NCI-H1105 (cell line): ENCODE measurements around the gene ANKRD26.
"Not testable (repeated sequence)": the region's sequence is repeated elsewhere in the genome, so short reads cannot be mapped to it uniquely, and the experiment has no call there.

Experiments
- DNase-seq: peaks from one replicate; lab custom pipeline; 2025; lab: John Stamatoyannopoulos, UW

ANKRD26 gene

DNA sequence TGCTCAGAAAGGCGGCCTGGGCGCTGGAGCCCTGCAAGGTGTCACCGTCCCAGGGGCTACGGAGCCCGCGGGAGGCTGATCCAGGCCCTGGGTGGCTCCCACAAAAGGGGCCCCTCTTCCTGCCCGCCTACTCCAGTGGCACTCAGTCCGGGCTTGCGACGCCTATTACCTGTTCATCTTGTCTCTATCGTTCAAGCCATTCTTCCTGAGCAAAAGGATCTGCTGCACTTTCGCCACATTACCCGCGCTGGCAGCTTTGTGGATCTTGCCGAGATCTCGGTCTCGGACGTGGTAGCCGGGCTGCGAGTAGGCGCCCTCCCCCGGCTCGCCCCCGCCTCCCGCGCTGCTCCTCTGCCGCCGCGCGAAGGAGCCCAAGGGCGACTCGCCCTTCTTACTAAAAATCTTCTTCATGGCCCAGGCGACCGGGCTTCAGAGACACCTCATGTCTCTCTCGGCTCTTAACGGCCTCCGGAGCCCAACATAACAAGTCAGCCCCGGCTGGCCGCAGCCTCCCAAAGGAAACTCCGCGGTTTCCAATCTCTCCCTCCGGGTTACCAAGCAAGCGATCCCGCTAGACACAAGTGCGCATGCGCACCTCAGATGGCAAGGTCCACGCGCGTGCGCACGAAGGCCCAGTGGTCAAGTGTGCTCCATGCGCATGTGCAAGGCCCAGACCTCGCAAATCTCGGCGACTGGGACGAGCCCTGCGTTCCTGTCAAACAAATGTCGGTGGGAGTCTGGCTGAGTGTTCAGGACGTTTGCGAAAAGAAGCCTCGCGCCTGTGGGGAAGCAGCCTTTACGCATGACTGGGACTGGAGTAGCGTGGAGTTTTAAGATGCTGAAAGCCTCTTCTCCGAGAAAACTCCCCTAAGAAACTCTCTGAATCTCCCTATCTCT is at the start of gene ANKRD26:
Gene ANKRD26, minus strand, starts transcription at position 579 of the 897 bp plus-strand sequence. Its CDS starts 168 bp downstream, at position 411.
- peak; percentile 85 for DNase-seq

DNA sequence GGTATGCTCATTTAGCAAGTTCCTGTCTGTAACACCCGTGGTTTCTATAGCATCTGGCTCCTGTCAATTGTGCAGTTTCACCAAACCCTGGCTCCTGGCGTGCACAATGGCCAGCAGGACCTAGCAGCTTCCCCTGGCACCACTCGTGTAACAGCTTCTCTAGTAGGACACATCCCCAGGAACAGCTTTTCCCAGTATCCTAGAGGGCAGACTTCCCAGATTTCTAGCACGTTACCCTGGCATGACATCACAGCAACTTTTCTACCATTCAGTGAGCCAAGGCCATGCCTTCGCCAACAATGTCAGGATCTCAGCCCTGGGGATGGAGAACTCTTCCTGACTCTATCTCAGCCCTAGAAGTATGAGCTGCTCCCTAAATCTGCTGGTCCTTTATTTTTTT is 47.4 kb upstream of the ANKRD26 start:
- no peak for DNase-seq

DNA sequence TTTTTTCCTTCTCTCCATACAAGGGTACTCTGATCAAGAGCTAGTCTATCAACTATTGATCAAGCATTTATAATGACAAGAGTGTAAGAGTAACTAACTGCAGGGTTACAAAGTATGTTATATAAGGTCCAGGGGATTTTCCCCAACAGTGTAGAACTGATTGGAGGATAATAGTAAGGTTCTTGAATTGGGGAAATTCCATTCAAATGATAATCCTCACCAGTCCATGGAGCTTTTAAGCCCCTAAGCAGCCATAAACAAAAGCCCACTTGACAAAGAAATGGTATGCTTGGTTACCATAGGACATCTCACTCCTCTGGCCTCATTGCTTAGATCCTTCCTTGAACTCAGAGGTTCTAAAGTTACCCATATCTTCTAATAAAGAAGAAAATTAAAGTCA is 45.6 kb upstream of the ANKRD26 start:
- no peak for DNase-seq

DNA sequence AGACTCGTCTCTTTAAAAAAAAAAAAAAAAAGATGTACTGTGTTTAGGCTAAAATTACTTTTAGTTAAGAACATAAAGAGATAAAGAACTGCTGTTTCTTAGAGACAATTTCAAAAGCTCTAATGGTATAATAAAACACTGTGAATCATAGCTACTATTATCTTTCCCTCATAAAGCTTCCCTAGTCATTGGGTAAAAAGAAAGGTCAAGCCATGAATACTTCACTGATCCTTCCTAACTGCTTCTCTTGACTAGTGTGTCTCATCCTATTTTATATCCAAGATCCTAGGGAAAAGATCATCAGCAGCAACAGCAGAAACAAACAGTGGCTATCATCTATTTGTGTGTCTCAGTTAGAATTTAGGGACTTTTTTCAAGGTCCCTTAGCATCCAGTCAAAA is 43.4 kb upstream of the ANKRD26 start:
- DNase-seq = no peak

DNA sequence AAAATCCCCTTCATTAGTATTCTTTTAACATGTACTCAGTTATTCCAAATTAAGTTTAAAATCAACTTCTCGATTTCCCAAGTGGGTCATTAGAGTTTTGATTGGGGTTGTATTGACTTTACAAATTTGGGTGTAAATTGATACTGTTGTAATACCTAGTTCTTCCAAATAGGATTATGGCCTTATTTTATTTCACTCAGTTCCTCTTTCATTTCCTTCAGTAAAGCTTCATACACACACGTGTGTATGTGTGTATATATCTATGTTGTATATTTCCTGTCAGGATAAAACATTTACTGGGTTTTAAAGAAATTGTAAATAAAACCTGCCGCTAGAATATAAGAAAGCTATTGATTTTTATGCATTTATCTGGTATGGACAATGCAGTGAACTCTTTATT is 38.0 kb upstream of the ANKRD26 start:
- DNase-seq = no peak

DNA sequence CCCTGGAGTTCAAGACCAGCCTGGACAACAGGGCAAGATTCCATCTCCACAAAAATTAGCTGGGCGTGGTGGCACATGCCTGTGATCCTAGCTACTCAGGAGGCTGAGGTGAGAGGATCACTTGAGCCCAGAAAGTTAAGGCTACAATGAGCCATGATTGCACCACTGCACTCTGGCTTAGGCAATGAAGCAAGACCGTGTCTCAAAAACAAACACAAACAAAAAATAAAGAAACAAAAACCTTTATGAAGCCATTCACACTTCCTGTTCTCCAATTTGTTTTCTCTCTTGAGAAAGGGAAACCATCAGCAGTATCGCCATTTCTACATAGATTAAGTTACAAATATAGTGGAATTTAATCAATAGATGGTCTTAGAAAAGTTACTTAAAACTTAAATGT is 34.1 kb upstream of the ANKRD26 start:
- DNase-seq = no peak

DNA sequence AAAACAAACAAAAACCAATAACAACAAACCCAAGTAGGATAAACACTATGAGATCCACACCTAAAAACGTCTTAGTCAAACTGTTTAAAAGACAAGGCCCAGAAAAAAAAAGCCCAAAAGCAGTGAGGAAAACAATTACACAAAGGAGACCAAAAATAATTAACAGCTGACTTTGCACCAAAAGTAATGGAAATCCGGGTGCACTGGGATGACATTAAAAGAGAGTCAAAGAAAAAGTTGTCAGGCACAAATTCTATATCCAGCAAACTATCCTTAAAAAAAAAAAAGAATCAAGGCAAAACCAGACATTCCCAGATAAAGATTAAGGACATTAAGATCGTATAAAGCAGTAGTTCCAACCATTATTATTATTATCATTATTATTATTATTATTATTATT is 7.9 kb upstream of the ANKRD26 start:
- no peak for DNase-seq

DNA sequence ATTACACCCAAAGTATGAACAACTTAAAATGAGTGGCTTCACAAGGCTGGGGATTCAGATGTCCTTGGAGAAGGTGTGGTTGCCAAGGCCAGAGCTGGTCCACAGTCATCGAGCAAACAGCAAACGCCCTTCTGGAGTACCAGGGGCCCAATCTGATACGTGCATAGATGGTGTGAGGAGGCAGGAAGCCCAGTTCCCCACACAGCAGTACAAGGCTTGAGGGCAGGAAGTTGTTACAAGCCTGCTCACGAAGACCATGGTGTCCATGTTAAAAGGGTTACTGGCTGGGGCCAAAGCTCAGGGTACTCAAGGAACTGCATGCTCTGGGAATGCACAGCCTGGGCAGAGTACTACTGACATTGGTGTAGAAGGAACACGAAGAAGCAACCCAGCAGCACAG is 4.6 kb upstream of the ANKRD26 start:
- DNase-seq = no peak

DNA sequence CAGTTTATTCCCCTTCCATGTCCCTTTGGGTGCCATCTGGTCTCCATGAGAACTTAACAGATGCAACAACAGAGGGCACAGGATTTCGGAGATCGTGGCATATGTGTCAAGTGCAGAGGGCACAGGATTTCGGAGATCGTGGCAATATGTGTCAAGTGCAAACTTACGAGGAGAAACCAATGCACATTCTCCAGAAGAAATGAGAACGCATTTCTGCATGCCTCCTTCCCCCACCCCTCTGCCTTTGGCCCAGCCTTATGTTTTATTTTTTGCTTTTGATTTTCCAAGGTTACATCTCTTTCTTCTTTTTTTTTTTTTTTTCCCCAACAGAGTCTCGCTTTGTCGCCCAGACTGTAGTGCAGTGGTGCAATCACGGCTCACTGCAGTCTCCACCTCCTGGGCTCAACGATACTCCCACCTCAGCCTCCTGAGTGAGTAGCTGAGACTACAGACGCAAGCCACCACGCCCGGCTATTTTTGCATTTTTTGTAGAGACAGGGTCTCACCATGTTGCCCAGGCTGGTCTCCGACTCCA is 586 bp upstream of the ANKRD26 start:
- DNase-seq = no peak

DNA sequence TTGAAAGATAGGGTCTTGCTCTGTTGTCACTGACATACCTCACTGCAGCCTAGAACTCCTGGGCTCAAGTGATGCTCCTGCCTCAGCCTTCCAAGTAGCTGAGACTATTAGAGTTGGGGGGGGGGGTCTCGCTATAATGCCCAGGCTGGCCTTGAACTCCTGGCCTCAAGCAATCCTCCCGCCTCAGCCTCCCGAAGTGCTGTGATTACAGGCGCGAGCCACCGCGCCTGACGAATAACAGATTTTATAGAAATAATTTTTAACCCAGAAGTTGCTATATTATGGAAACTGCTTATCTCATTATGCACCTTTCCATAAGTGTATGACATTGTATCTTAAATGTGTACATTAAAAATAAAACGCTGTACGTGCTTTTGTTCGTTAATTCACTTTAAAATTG is 846 bp downstream of the ANKRD26 start:
- DNase-seq = no peak

DNA sequence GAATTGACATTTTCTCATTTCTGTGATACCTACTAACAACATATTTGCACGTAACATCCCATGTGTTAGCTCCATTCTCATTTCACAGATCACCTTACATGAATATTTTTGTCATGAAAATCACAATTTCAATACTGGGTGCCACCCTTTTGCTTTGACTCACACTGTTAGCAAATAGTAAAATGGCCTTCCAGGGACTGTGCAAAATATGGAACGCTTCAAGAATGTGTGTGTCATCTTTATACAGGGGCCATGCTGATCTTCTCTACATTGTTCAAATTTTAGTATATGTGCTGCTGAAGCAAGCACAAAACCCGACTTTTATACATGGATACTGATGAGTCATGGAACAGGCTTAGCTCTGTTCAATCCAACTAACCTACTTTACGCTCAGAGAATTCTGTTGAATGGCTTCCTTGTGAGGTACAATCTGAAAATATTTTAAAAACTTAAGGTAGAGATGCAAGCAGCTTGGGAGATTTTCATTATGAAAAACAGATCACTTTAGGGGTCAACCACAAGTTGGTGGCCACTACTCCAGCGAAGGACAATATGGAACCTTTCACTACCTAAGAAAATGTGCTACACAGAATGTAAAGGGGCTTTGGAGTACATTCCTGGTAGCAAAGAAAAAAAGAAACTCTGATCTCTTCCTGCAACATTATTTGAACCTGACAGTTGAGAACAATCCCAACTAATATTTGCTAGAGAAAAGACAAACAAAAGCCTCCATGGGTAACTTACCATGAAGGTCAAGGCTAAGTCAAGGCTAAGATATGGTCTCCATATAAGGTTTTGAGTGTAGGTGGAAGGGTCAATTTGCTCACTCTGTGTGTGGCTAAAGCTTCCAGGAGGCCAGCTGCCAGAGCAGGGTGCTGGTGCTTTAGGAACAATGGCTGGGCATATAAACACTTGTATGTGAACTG is 11.9 kb downstream of the ANKRD26 start:
- DNase-seq = no peak

DNA sequence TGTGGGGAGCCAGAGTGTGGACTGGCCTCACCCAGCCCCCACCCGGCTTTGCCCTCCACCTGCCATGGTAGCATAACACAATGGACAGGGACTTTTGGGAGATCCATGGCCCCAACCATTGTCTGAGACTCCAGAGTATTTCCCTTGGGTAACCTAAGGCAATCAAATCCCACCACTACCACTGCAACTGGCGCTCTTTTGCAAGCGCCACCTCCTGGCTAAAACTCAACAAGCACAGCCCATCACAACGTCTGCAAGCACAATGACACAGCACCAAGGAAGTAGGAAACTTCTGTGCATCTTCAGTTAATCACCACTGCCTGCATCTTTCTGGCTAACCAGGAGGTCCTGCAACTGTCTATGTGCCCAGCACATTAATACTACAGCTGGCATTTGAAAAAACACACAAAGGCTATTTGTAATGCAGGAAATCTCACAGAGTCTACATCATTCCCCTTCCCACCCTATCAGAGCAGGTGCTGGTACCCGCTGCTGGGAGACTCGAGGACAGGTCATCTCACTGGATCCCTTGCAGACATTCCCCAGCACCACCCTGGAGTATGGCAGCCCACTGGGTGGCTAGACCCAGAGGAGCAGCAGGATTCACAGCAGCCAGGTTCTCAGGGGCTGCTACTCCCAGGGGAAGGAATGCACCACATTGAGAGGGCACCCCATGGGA is 27.7 kb downstream of the ANKRD26 start:
- no peak for DNase-seq

DNA sequence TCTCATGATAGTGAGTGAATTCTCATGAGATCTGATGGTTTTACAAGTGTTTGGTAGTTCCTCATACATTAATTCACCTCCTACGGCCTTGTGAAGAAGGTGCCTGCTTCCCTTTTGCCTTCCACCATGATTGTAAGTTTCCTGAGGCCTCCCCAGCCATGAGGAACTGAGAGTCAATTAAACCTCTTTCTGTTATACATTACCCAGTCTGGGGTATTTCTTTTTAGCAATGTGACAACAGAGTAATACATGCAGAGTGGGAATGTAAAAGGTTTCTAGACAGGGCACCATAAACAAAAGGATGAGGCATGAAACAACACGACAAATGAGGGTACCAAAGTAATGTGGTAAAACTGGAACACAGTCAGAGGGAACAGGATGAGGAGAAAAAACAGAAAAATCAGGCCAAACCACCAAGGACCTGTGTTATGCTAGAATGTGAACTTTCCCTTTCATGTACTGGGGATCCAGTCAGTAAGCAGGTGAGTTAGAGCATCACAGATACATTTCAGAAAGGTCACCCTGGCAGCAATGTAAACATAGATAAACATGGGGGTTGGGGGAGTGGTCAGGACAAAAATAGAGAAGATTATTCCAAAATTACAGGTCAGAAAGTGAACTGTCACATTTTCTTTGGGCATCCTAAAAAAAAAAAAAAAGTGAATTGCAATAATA is 31.9 kb downstream of the ANKRD26 start:
- no peak for DNase-seq

DNA sequence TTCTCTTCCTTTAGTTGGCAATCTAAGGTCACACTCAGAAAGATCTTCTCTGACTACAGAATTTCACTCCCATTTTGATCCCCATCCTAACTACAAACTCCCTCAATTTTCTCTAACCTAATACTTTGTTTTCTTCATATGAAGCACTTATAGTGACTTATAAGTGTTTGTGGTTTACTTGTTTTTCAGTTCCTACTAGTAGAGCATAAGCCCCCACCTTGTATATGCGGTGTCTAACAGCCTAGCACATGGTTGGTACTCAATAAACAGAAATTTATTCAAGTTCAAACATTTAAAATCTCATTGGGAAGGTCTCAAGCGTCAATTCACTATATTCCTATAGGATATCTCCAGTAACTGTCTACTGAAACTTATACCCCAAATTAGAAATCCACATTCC is 35.2 kb downstream of the ANKRD26 start:
- DNase-seq = no peak

DNA sequence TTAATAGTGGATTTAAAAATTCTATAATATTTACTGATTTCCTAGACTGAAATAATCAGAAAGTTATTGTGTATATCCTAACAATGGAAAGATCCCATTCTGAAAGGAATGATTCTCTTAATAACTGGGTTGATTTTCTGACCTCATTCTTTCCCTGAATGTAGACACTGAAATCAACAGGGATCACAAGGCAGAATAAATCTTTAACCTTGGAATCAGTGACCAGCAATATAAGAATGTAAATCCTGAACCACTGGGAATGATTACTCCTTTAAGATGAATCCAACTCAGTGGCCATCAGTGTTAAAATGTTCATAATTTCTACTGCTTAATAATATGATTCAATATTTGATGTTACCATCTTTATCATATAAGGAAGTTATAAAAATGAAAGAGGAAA is 47.6 kb downstream of the ANKRD26 start:
- no peak for DNase-seq

DNA sequence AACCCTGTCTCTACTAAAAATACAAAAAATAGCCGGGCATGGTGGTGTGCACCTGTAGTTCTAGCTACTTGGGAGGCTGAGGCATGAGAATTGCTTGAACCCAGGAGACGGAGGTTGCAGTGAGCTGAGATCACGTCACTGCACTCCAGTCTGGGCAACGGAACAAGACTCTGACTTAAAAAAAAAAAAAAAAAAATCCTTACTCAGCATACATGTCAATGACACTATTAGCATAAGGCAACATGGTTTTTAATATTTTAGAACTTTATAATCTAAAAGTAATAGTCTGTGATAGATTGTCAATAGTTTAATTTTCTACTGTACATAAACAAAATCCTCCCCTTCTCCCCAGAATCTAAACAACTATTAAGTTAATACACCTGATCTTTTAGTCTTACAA is 55.0 kb downstream of the ANKRD26 start:
- DNase-seq = not testable (repeated sequence)

DNA sequence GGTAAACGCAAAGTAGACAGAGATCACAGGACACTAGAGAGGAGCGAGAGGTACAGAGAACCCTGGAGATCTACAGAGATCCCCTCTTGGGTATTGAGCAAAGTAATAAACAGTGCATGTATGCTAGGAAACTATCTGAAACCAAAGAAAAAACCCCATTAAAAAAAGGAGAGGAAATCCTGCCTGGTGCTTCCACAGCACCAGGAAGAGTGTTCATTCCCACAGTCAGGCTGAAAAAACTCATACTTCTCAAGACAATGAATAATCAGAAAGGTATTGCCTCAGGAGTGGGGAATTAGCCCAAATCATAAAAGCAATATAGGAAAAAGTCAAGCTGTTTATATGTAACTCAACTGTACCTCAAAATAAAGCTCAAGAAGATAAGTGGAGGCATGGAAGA is 59.1 kb downstream of the ANKRD26 start:
- DNase-seq = no peak

DNA sequence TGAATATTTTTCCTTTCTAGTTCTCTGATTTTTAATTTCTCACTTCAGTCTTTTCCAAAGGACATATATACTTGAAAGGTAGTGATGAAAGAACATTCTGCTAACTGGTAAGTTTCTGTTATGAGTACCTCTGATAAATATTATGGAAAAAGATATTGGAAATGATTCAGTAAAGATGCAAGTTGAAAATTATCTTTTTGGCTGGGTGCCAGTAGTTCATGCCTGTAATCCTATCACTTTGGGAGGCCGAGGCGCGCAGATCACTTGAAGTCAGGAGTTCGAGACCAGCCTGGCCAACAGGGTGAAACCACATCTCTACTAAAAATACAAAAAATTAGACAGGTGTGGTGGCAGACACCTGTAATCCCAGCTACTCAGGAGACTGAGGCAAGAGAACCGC is 62.1 kb downstream of the ANKRD26 start:
- DNase-seq = no peak

DNA sequence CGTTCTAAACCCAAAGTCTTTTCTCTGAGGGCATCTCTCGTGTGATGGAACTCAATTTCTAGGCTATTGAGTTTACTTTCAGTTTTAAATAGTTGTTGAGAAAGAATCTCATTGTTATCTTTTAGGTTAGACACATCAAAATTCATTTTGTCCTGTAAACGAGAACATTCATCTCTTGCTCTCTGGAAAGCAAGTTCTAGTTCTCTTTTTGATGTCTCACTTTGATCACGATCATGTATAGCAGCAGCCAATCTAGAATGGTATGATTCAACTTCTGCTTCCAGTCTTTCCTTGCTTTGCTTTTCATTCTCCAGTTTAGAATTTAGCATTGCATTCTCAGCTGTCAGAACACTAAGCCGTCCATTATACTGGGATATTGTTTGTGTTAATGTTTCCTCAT is 65.1 kb downstream of the ANKRD26 start:
- no peak for DNase-seq

DNA sequence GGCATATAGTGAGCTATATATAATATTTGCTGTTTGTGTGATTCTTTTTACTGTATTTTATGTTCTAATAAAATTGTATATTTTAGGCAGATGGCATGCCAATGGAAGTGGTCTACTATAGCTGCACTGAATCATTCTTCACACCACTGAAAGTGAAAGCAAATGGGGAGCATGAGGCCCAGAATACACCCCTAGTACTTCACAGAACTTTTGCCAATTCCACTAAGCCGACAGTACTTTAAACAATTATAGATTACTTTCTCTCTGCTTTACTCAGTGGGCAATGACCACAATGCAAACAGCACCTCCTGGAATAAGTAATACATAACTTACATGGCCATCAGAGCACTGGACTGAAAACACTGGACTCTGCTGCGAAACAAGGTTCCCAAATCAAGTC is 70.2 kb downstream of the ANKRD26 start:
- DNase-seq = no peak

DNA sequence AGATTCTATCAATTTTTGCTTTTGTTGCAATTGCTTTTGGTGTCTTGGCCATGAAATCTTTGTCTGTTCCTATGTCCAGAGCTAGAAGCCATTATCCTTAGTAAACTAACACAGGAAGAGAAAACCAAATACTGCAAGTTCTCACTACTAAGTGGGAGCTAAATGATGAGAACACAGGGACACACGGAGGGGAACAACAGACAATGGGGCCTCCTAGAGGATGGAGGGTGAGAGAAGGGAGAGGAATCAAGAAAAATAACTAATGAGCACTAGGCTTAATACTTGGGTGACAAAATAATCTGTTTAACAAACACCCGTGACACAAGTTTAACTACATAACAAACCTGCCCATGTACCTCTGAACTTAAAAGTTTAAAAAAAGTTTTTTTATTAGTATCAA is 78.2 kb downstream of the ANKRD26 start:
- DNase-seq = no peak

DNA sequence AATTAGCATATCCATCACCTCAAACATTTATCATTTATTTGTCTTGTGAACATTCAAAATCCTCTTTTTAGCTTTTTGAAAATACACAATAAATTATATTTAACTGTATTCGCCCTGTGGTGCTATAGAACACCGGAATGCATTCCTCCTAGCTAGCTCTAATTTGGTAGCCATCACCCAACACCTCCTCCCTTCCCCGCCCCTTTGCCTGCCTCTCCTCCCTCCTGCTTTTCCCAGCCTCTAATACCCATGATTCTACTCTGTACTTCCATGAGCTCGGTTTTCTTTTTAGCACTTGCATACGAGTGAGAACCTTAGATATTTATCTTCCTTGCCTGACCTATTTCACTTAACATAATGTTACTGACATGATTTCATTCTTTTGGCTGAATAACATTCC is 80.1 kb downstream of the ANKRD26 start:
- no peak for DNase-seq
